ENCODE measurements around the gene BATF.
A peak's percentile ranks its signal among the peaks of the same experiment; 100 is the strongest.
"Not testable (repeated sequence)": the region's sequence is repeated elsewhere in the genome, so short reads cannot be mapped to it uniquely, and the experiment has no call there.

The BATF gene

GRCh38 chr14:75522224-75522982, at the start of gene BATF:
Gene BATF, plus strand, starts transcription at chr14:75522469. Its CDS starts 214 bp downstream, at chr14:75522683.
- DNase-seq, result peak; percentile 84

- not testable (repeated sequence) for DNase-seq
Observed at GRCh38 chr14:75474127-75474526, 48.1 kb upstream of the BATF start.

GRCh38 chr14:75476274-75476995, 45.8 kb upstream of the BATF start:
- DNase-seq, result no peak

GRCh38 chr14:75477881-75478280, 44.4 kb upstream of the BATF start:
- no peak for DNase-seq

- DNase-seq, result no peak
Observed at GRCh38 chr14:75479770-75480600, 42.3 kb upstream of the BATF start.

GRCh38 chr14:75482366-75482765, 39.9 kb upstream of the BATF start:
- DNase-seq, result no peak

- no peak for DNase-seq
Observed at GRCh38 chr14:75484711-75485429, 37.4 kb upstream of the BATF start.

- no peak for DNase-seq
Observed at GRCh38 chr14:75486318-75486717, 36.0 kb upstream of the BATF start.

- DNase-seq, result peak; percentile 22
Observed at GRCh38 chr14:75487155-75487671, 35.1 kb upstream of the BATF start.

- no peak for DNase-seq
Observed at GRCh38 chr14:75489480-75489837, 32.8 kb upstream of the BATF start.

GRCh38 chr14:75491376-75491978, 30.8 kb upstream of the BATF start:
- no peak for DNase-seq

- no peak for DNase-seq
Observed at GRCh38 chr14:75492832-75493591, 29.3 kb upstream of the BATF start.

- no peak for DNase-seq
Observed at GRCh38 chr14:75493592-75494087, 28.6 kb upstream of the BATF start.

- DNase-seq, result no peak
Observed at GRCh38 chr14:75494896-75495295, 27.4 kb upstream of the BATF start.

- no peak for DNase-seq
Observed at GRCh38 chr14:75495399-75495798, 26.9 kb upstream of the BATF start.

GRCh38 chr14:75495882-75496281, 26.4 kb upstream of the BATF start:
- no peak for DNase-seq

- DNase-seq, result no peak
Observed at GRCh38 chr14:75496755-75497154, 25.5 kb upstream of the BATF start.

GRCh38 chr14:75497191-75497590, 25.1 kb upstream of the BATF start:
- DNase-seq, result no peak

- no peak for DNase-seq
Observed at GRCh38 chr14:75497701-75498100, 24.6 kb upstream of the BATF start.

- no peak for DNase-seq
Observed at GRCh38 chr14:75499084-75499875, 23.0 kb upstream of the BATF start.

Measured in CD4-positive, alpha-beta T cell treated with Interleukin-12 subunit alpha and Interleukin-12 subunit beta, for 1 hour (primary cell).